Ishikawa (cell line): ENCODE measurements around the gene IFNL4.

Experiments used
- CEBPB ChIP-seq: IDR thresholded peaks from 2 replicates; pipeline ENCODE4 v1.6.1; 2012
- CREB1 ChIP-seq: IDR thresholded peaks from 2 replicates; pipeline ENCODE4 v1.6.1; 2012; ENCODE audit warnings: low read depth
- EGR1 ChIP-seq: IDR thresholded peaks from 2 replicates; pipeline ENCODE4 v1.6.1; 2012
- EP300 ChIP-seq: IDR thresholded peaks from 2 replicates; pipeline ENCODE4 v1.6.1; 2012; ENCODE audit warnings: borderline replicate concordance
- FOXM1 ChIP-seq: IDR thresholded peaks from 2 replicates; pipeline ENCODE4 v1.6.1; 2012; ENCODE audit warnings: low read depth, borderline replicate concordance
- MAX ChIP-seq: IDR thresholded peaks from 2 replicates; pipeline ENCODE4 v1.6.1; 2012
- RAD21 ChIP-seq: IDR thresholded peaks from 2 replicates; pipeline ENCODE4 v1.6.1; 2012; ENCODE audit warnings: low read depth
- REST ChIP-seq: IDR thresholded peaks from 2 replicates; pipeline ENCODE4 v1.6.1; 2012; ENCODE audit warnings: low read depth, mild to moderate bottlenecking
- TAF1 ChIP-seq: IDR thresholded peaks from 2 replicates; pipeline ENCODE4 v1.6.1; 2012; ENCODE audit warnings: low read depth, mild to moderate bottlenecking
- YY1 ChIP-seq: IDR thresholded peaks from 2 replicates; pipeline ENCODE4 v1.6.1; 2012; ENCODE audit warnings: low read depth
- ZBTB7A ChIP-seq: IDR thresholded peaks from 2 replicates; pipeline ENCODE4 v1.6.1; 2012; ENCODE audit warnings: low read depth

- no peak for TF ChIP-seq RAD21
- no peak for TF ChIP-seq EP300
- no peak for TF ChIP-seq REST
- TF ChIP-seq EGR1 = no peak
- no peak for TF ChIP-seq YY1
- no peak for TF ChIP-seq FOXM1
- TF ChIP-seq CEBPB = no peak
- TF ChIP-seq TAF1 = no peak
- no peak for TF ChIP-seq ZBTB7A
- no peak for TF ChIP-seq CREB1
- TF ChIP-seq MAX = no peak
Measured at GRCh38 chr19:39261704-39262103, 13.0 kb upstream of the IFNL4 start.
